ENCODE results near the gene ELOVL5. TPM values are rescaled to one million over a fixed set of nuclear protein-coding genes. Genes with fewer than 3 reads are reported as not detected.
"Not testable (repeated sequence)": the region's sequence is repeated elsewhere in the genome, so short reads cannot be mapped to it uniquely, and the experiment has no call there.

Gene ELOVL5
- total and polyA plus RNA-seq, 4 donors, result 22.1 to 77.8 (median 57.8) TPM

DNA sequence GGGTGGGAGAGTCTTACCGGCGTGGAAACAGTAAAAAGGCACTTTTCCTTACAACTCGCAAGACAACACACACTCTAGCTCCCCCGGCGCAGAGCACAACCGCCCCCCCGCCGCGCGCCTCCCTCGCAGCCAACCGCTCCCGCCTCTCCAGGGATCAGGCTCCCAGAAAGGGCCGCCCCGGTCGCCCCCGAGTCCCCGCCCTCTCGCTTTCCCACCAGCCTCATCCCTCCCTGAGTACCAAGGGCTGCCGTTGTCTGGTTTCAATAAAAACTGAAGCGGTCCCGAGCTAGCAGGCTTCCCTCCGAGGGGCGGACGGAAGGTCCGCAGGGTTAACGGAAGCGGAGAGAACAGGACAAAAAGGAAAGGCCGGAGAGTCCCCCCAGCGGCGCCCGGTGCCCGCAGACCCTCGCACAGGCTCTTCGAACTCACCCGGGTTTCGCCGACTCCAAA lies 804 bp downstream of the ELOVL5 start:
- peaks cover 3 to 30% (median 21%) of the 10 kb centered on the region in 4 donors for H3K4me1 ChIP-seq (ENCODE audit: control insufficient read depth in 4 of 4, insufficient read depth in 4 of 4, low read length in 3 of 4)
- TF ChIP-seq HNF4G (IDR thresholded peaks at IDR 0.05) (no peak), CTCF (IDR thresholded peaks at IDR 0.05; ENCODE audit: low read depth, low read length, missing input control) (no peak), HNF4A (conservative IDR thresholded peaks at IDR 0.05) (no peak), ZBTB33 (IDR thresholded peaks at IDR 0.05) (no peak), SP1 (IDR thresholded peaks at IDR 0.05) (no peak), RAD21 (IDR thresholded peaks at IDR 0.05) (peak; percentile 9 to 31), FOXA2 (IDR thresholded peaks at IDR 0.05) (no peak)
- peak; percentile 80 for DNase-seq (ENCODE audit: low spot score)
- peak overlapping the region; percentile 87 to 94 for H3K9ac ChIP-seq (ENCODE audit: low read depth in 1 of 2, low read length in 2 of 2)
- WGBS, result under 1% methylated on average over 38 of the region's 38 CpGs
- H3K4me3 ChIP-seq (ENCODE audit: low read depth in 1 of 3, low read length in 3 of 3), result peak overlapping the region; percentile 48 to 99 (median 93)
- H3K9me3 ChIP-seq (ENCODE audit: control insufficient read depth in 4 of 4, low read length in 3 of 4), result no peaks in the 10 kb centered on the region
- H3K27me3 ChIP-seq (ENCODE audit: control insufficient read depth in 4 of 4, insufficient read depth in 4 of 4, low read length in 3 of 4), result no peaks in the 10 kb centered on the region
- no peaks in the 10 kb centered on the region for H3K36me3 ChIP-seq (ENCODE audit: control insufficient read depth in 4 of 4, insufficient read depth in 3 of 4, low read depth in 1 of 4, low read length in 3 of 4)
- H3K27ac ChIP-seq (ENCODE audit: low read depth in 1 of 2, low read length in 2 of 2), result peak overlapping the region; percentile 88 to 99

DNA sequence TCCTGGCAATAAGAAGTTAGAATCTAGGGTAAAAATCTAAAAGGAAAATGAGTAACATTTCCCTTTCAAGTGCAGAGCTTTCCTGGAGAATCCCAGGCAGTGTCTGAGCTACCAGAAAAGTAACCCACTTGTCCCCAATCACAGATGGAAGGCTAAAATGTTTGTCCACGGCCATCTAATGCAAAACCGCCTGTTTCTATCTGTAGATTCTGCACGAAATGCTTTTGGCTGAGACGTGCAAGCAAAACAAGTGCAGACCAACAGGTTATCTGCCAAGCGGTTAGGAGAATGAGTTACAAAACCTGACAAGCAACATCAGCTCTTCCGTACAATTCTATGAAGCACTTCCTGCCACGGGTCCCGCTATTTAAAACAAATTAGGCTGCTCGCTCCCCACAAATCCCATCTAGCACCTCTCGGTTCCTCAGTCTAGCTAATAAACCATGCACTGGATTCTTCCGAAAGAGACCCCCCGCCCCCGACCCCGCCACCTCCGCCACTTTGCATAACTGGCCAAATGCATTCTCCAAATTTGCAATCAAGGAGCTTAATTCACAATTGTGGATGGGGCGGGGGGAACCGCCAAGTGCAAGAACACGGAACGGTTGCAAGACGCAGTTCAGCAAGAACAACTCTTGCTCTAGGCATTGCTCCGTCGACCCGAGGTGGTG lies 1.4 kb downstream of the ELOVL5 start:
- TF ChIP-seq RAD21 (IDR thresholded peaks at IDR 0.05), result peak; percentile 15 to 35
- no peak for TF ChIP-seq HNF4A (conservative IDR thresholded peaks at IDR 0.05)
- TF ChIP-seq ZBTB33 (IDR thresholded peaks at IDR 0.05), result no peak
- Histone ChIP-seq H3K4me1 (ENCODE audit: control insufficient read depth in 4 of 4, insufficient read depth in 4 of 4, low read length in 3 of 4) (peaks cover 3 to 34% (median 24%) of the 10 kb centered on the region in 4 donors), H3K27me3 (ENCODE audit: control insufficient read depth in 4 of 4, insufficient read depth in 4 of 4, low read length in 3 of 4) (no peaks in the 10 kb centered on the region), H3K27ac (ENCODE audit: low read depth in 1 of 2, low read length in 2 of 2) (peak overlapping the region; percentile 88 to 99), H3K9me3 (ENCODE audit: control insufficient read depth in 4 of 4, low read length in 3 of 4) (no peaks in the 10 kb centered on the region), H3K36me3 (ENCODE audit: control insufficient read depth in 4 of 4, insufficient read depth in 3 of 4, low read depth in 1 of 4, low read length in 3 of 4) (no peaks in the 10 kb centered on the region), H3K9ac (ENCODE audit: low read depth in 1 of 2, low read length in 2 of 2) (peak overlapping the region; percentile 43 to 52), H3K4me3 (ENCODE audit: low read depth in 1 of 3, low read length in 3 of 3) (peak overlapping the region; percentile 48 to 99 (median 93))
- WGBS, result under 1% methylated on average over 23 of the region's 23 CpGs
- no peak for DNase-seq (ENCODE audit: low spot score)

DNA sequence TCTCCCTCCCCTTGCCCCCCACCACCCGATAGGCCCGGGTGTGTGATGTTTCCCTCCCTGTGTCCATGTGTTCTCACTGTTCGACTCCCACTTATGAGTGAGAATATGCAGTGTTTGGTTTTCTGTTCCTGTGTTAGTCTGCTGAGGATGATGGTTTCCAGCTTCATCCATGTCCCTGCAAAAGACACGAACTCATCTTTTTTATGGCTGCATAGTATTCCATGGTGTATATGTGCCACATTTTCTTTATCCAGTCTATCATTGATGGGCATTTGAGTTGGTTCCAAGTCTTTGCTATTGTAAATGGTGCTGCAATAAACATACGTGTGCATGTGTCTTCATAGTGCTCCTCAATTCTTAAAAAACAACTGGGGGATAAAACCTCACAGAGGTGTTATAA lies 2.7 kb downstream of the ELOVL5 start:
- H3K4me1 ChIP-seq (ENCODE audit: control insufficient read depth in 4 of 4, insufficient read depth in 4 of 4, low read length in 3 of 4), result peaks cover 3 to 38% (median 25%) of the 10 kb centered on the region in 4 donors
- H3K9ac ChIP-seq (ENCODE audit: low read depth in 1 of 2, low read length in 2 of 2), result not testable (repeated sequence)

More for the DNA sequence above, 2.7 kb downstream of the ELOVL5 start:
- H3K4me3 ChIP-seq (ENCODE audit: low read depth in 1 of 3, low read length in 3 of 3); H3K9me3 ChIP-seq (ENCODE audit: control insufficient read depth in 4 of 4, low read length in 3 of 4); H3K36me3 ChIP-seq (ENCODE audit: control insufficient read depth in 4 of 4, insufficient read depth in 3 of 4, low read depth in 1 of 4, low read length in 3 of 4); DNase-seq (ENCODE audit: low spot score); H3K27me3 ChIP-seq (ENCODE audit: control insufficient read depth in 4 of 4, insufficient read depth in 4 of 4, low read length in 3 of 4); H3K27ac ChIP-seq (ENCODE audit: low read depth in 1 of 2, low read length in 2 of 2): not testable (repeated sequence)
- 81% methylated on average over 5 of the region's 5 CpGs for WGBS
